Upper lobe of left lung (tissue), 6 donors: ENCODE measurements around the gene ZNF653. TPM values are rescaled to one million over a fixed set of nuclear protein-coding genes. Genes with fewer than 3 reads are reported as not detected.
A peak's percentile ranks its signal among the peaks of the same experiment; 100 is the strongest.
"Not testable (repeated sequence)": the region's sequence is repeated elsewhere in the genome, so short reads cannot be mapped to it uniquely, and the experiment has no call there.

Experiments
- ATAC-seq, 2 donors: fragments of 200-7000 bp; cut with Tn5 transposase; one replicate each; pipeline ENCODE4 v1.9.1; 2022; ENCODE audit warnings: mild to moderate bottlenecking in 2 of 2, moderate library complexity in 2 of 2; ENCODE audit not compliant: low FRiP score in 2 of 2
- DNase-seq, 2 donors: peaks; one replicate each; pipeline ENCODE4 v3.0.0-alpha.2; 2019 to 2020
- H3K27ac ChIP-seq, 4 donors: fragments of 200-600 bp; sonication (generic); one replicate each; pipeline ENCODE4 v1.5.1; 2016 to 2019
- H3K27me3 ChIP-seq, 4 donors: fragments of 200-600 bp; sonication (generic); one replicate each; pipeline ENCODE4 v1.5.1; 2017 to 2019
- H3K36me3 ChIP-seq, 4 donors: fragments of 200-600 bp; sonication (generic); one replicate each; pipeline ENCODE4 v1.5.1; 2016 to 2019
- H3K4me1 ChIP-seq, 4 donors: fragments of 200-600 bp; sonication (generic); one replicate each; pipeline ENCODE4 v1.5.1; 2018 to 2019
- H3K4me3 ChIP-seq, 4 donors: fragments of 200-600 bp; sonication (generic); one replicate each; pipeline ENCODE4 v1.5.1; 2017 to 2019; ENCODE audit warnings: mild to moderate bottlenecking in 2 of 4, moderate library complexity in 1 of 4
- H3K9me3 ChIP-seq, 4 donors: fragments of 200-600 bp; sonication (generic); one replicate each; pipeline ENCODE4 v1.5.1; 2018 to 2019
- EP300 ChIP-seq, 4 donors: sonication (generic); formaldehyde crosslinking; IDR thresholded peaks; one replicate each; pipeline ENCODE4 v1.5.1; 2017; ENCODE audit warnings: antibody characterized with exemption in 4 of 4, control low read depth in 2 of 4
- POLR2A ChIP-seq, 4 donors: fragments of 450-650 bp; IDR thresholded peaks; one replicate each; pipeline ENCODE4 v1.5.1; 2016 to 2017; ENCODE audit warnings: antibody characterized with exemption in 4 of 4, mild to moderate bottlenecking in 2 of 4
- POLR2AphosphoS5 ChIP-seq, 2 donors: sonication (generic); formaldehyde crosslinking; IDR thresholded peaks; one replicate each; pipeline ENCODE4 v1.5.1; 2017; ENCODE audit warnings: antibody characterized with exemption in 2 of 2
- WGBS, 2 donors: methylation state at CpG; one replicate each; pipeline ENCODE4 v1.1.5; 2017 to 2018; 5-methylcytosine and 5-hydroxymethylcytosine counted together
- total RNA-seq, 6 donors: library from RNA; depleted of rRNA in 4 of 6; stranded (reverse); fragments of >200 nt in 4 of 6; gene quantifications; one replicate each; pipeline versions ENCODE4 v1.1.0 to v1.2.1, GENCODE V29; 2016 to 2021
- TF ChIP-seq, protein P1 (sequence below), 6 experiments: fragments of 450-650 bp in 4 of 6; fragments of 200-600 bp in 2 of 6; sonication (generic) in 2 of 6; IDR thresholded peaks; one replicate each; pipeline ENCODE4 v1.5.1; 2016 to 2019; ENCODE audit warnings: antibody characterized with exemption in 6 of 6
- donor health status: DM: no; HTN: no; CAD: no; lungs with moderate emphysema.
- donor health status: DM: no; HTN: yes; CAD: no; lungs with severe emphysema.

Gene ZNF653
- total RNA-seq, 6 donors from 2014 or later, result 6.8 to 30.4 (median 10.3) TPM

DNA sequence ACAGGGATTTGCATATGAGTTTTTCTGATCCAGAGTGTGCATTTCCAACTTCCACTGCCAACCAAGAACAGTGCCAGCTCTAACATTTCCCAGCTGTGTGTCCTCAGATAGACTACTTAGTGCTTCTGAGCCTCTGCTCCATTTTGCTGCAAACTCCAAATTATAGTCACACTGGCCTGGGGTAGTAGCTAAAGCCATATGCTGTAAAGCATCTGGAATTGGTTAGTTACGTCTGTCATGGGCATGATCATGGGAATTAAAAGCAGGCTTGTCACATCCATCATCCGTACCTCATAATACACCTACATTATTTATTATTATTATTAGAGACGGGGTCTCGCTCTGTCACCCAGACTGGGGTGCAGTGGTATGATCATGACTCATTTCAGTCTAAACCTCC, 31.9 kb downstream of the ZNF653 start:
- WGBS, 2 donors, result 70 to 74% methylated on average over 4 of the region's 4 CpGs
- Histone ChIP-seq H3K9me3 (no peaks in the 10 kb centered on the region), H3K4me3 (no peak overlapping the region), H3K27ac (no peak overlapping the region), H3K27me3 (no peaks in the 10 kb centered on the region), H3K4me1 (no peaks in the 10 kb centered on the region), H3K36me3 (no peaks in the 10 kb centered on the region)
- TF ChIP-seq POLR2AphosphoS5 (IDR thresholded peaks at IDR 0.05) (no peak), EP300 (IDR thresholded peaks at IDR 0.05) (no peak), POLR2A (IDR thresholded peaks at IDR 0.05) (no peak)
- TF ChIP-seq, protein P1, sequence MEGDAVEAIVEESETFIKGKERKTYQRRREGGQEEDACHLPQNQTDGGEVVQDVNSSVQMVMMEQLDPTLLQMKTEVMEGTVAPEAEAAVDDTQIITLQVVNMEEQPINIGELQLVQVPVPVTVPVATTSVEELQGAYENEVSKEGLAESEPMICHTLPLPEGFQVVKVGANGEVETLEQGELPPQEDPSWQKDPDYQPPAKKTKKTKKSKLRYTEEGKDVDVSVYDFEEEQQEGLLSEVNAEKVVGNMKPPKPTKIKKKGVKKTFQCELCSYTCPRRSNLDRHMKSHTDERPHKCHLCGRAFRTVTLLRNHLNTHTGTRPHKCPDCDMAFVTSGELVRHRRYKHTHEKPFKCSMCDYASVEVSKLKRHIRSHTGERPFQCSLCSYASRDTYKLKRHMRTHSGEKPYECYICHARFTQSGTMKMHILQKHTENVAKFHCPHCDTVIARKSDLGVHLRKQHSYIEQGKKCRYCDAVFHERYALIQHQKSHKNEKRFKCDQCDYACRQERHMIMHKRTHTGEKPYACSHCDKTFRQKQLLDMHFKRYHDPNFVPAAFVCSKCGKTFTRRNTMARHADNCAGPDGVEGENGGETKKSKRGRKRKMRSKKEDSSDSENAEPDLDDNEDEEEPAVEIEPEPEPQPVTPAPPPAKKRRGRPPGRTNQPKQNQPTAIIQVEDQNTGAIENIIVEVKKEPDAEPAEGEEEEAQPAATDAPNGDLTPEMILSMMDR (IDR thresholded peaks at IDR 0.05), result no peak
- no peak for DNase-seq
- no peak for ATAC-seq

DNA sequence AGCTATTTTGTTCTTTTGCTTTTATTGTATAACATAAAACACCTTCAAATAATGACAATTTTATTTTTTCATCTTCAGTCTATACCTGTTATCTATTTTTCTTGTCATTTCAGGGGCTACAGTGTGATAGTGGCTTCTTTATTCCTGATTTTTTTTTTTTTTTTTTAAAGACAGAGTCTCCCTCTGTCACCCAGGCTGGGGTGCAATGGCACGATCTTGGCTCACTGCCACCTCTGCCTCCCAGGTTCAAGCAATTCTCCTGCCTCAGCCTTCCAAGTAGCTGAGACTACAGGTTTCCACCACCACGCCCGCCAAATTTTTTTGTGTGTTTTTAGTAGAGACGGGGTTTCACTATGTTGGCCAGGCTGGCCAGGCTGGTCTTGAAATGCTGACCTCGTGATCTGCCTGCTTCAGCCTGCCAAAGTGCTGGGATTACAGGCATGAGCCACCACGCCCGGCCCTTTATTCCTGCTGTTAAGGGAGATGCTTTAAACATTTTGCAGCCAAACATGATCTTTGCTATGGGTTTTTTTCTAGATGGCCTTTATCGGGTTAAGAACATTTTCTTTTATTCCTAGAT, 37.3 kb downstream of the ZNF653 start:
- WGBS, 2 donors, result 51 to 64% methylated on average over 8 of the region's 8 CpGs

GRCh38 chr19:11465600-11465999, 40.0 kb downstream of the ZNF653 start:
- TF ChIP-seq POLR2AphosphoS5 (IDR thresholded peaks at IDR 0.05) (no peak), EP300 (IDR thresholded peaks at IDR 0.05) (no peak), POLR2A (IDR thresholded peaks at IDR 0.05) (no peak)
- TF ChIP-seq, protein P1 (IDR thresholded peaks at IDR 0.05), result no peak
- Histone ChIP-seq H3K4me1 (no peaks in the 10 kb centered on the region), H3K27ac (no peak overlapping the region), H3K27me3 (no peaks in the 10 kb centered on the region), H3K36me3 (no peaks in the 10 kb centered on the region), H3K4me3 (no peak overlapping the region), H3K9me3 (no peaks in the 10 kb centered on the region)
- DNase-seq, result no peak
- ATAC-seq, result peak in 1 of 2 donors; percentile 45
- 32 to 51% methylated on average over 5 to 8 of the region's 8 CpGs for WGBS, 2 donors

More for the DNA sequence above, 37.3 kb downstream of the ZNF653 start:
- H3K36me3 ChIP-seq, H3K4me3 ChIP-seq, H3K9me3 ChIP-seq, DNase-seq, H3K27me3 ChIP-seq, ATAC-seq, H3K27ac ChIP-seq, H3K4me1 ChIP-seq: not testable (repeated sequence)

DNA sequence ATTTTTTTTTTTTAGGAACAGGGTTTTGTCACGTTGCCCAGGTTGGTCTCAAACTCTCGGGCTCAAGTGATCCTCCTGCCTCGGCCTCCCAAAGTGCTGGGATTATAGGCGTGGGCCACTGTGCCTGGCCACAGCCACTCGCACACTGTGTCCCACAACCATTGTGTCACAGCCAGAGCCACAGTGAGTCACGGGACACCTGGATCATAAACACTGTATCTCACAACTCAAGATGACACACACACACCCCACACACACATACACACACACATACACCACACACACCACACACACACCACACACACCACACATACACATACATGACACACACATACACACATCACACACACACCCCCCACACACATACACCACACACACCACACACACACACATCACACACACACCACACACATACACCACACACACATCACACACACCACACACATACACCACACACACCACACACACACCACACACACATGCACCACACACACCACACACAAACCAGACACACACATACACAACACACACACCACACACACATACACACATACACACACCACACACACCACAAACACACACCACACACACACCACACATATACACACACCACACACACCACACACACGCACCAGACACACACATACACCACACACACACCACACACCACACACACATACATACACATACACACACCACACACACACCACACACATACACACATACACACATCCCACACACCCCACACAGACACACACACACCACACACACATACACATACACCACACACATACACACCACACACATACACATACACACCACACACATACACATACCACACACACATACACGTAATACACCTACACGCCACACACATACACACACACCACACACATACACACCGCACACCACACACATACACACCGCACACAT, 41.0 kb downstream of the ZNF653 start:
- Histone ChIP-seq H3K4me1 (no peaks in the 10 kb centered on the region), H3K36me3 (no peaks in the 10 kb centered on the region), H3K27ac (no peak overlapping the region), H3K4me3 (no peak overlapping the region), H3K9me3 (no peaks in the 10 kb centered on the region), H3K27me3 (no peaks in the 10 kb centered on the region)
- no peak for DNase-seq
- WGBS, 2 donors, result 83 to 85% methylated on average over 11 of the region's 11 CpGs
- no peak for TF ChIP-seq POLR2A (IDR thresholded peaks at IDR 0.05)
- TF ChIP-seq POLR2AphosphoS5 (IDR thresholded peaks at IDR 0.05), result no peak
- TF ChIP-seq, protein P1 (IDR thresholded peaks at IDR 0.05), result no peak
- TF ChIP-seq EP300 (IDR thresholded peaks at IDR 0.05), result no peak
- ATAC-seq, result no peak

- Histone ChIP-seq H3K27ac (no peak overlapping the region), H3K27me3 (no peaks in the 10 kb centered on the region), H3K4me3 (no peak overlapping the region), H3K36me3 (no peaks in the 10 kb centered on the region), H3K4me1 (no peaks in the 10 kb centered on the region), H3K9me3 (no peaks in the 10 kb centered on the region)
- DNase-seq (no peak), ATAC-seq (no peak)
- WGBS, 2 donors, result 67 to 75% methylated on average over 11 to 12 of the region's 12 CpGs
- TF ChIP-seq, protein P1 (IDR thresholded peaks at IDR 0.05), result no peak
- TF ChIP-seq POLR2AphosphoS5 (IDR thresholded peaks at IDR 0.05), result no peak
- TF ChIP-seq EP300 (IDR thresholded peaks at IDR 0.05), result no peak
- no peak for TF ChIP-seq POLR2A (IDR thresholded peaks at IDR 0.05)
These were observed 42.2 kb downstream of the ZNF653 start for GRCh38 chr19:11463391-11463790.
